Ecto neural progenitor cell (in vitro differentiated cells): Measurements from ENCODE around the gene NFATC1.
"Not testable (repeated sequence)": the region's sequence is repeated elsewhere in the genome, so short reads cannot be mapped to it uniquely, and the experiment has no call there.

Source experiments
- DNase-seq: peaks from one replicate; pipeline ENCODE4 v3.0.0-alpha.2; 2018; ENCODE audit warnings: low spot score

Gene NFATC1

GRCh38 chr18:79489051-79489898 lies 93.5 kb downstream of the NFATC1 start:
- DNase-seq: no peak

GRCh38 chr18:79489899-79490625 lies 94.3 kb downstream of the NFATC1 start:
- no peak for DNase-seq

- DNase-seq: no peak
These were observed 94.9 kb downstream of the NFATC1 start for GRCh38 chr18:79490626-79491041.

- no peak for DNase-seq
These were observed 95.4 kb downstream of the NFATC1 start for GRCh38 chr18:79491081-79491551.

GRCh38 chr18:79493211-79493800 lies 97.6 kb downstream of the NFATC1 start:
- DNase-seq: no peak

- DNase-seq: no peak
These were observed 98.1 kb downstream of the NFATC1 start for GRCh38 chr18:79493801-79494211.

- DNase-seq: no peak
These were observed 99.2 kb downstream of the NFATC1 start for GRCh38 chr18:79494936-79495335.

GRCh38 chr18:79495591-79496071 lies 99.9 kb downstream of the NFATC1 start:
- no peak for DNase-seq

GRCh38 chr18:79496237-79496977 lies 100.7 kb downstream of the NFATC1 start:
- DNase-seq: no peak

GRCh38 chr18:79496978-79497637 lies 101.4 kb downstream of the NFATC1 start:
- DNase-seq: no peak

- no peak for DNase-seq
These were observed 101.9 kb downstream of the NFATC1 start for GRCh38 chr18:79497638-79498081.

- DNase-seq: no peak
These were observed 102.9 kb downstream of the NFATC1 start for GRCh38 chr18:79498662-79499061.

GRCh38 chr18:79501006-79501405 lies 105.3 kb downstream of the NFATC1 start:
- no peak for DNase-seq

GRCh38 chr18:79502782-79503181 lies 107.1 kb downstream of the NFATC1 start:
- DNase-seq: no peak

- DNase-seq: no peak
These were observed 107.7 kb downstream of the NFATC1 start for GRCh38 chr18:79503406-79503805.

GRCh38 chr18:79504034-79504433 lies 108.3 kb downstream of the NFATC1 start:
- DNase-seq: no peak

GRCh38 chr18:79504495-79504894 lies 108.8 kb downstream of the NFATC1 start:
- DNase-seq: not testable (repeated sequence)

- DNase-seq: not testable (repeated sequence)
These were observed 109.7 kb downstream of the NFATC1 start for GRCh38 chr18:79505465-79505864.

GRCh38 chr18:79506191-79507075 lies 110.7 kb downstream of the NFATC1 start:
- no peak for DNase-seq

GRCh38 chr18:79507076-79507545 lies 111.4 kb downstream of the NFATC1 start:
- DNase-seq: no peak
